Mucosa of rectum (tissue), 2 donors: ENCODE data around the gene XRCC4.

Experiments
- H3K27ac ChIP-seq, 2 donors: one replicate each; pipeline ENCODE4 v1.7.0; 2013; ENCODE audit warnings: inconsistent platforms in 2 of 2, low read depth in 2 of 2, low read length in 2 of 2
- H3K27me3 ChIP-seq, 2 donors: one replicate each; pipeline ENCODE4 v1.7.0; 2013; ENCODE audit warnings: low read length in 2 of 2; ENCODE audit not compliant: control insufficient read depth in 2 of 2, insufficient read depth in 2 of 2
- H3K36me3 ChIP-seq, 2 donors: one replicate each; pipeline ENCODE4 v1.7.0; 2013; ENCODE audit warnings: low read length in 2 of 2; ENCODE audit not compliant: control insufficient read depth in 2 of 2, insufficient read depth in 2 of 2
- H3K4me1 ChIP-seq, 2 donors: one replicate each; pipeline ENCODE4 v1.7.0; 2013; ENCODE audit warnings: low read length in 2 of 2, mild to moderate bottlenecking in 1 of 2; ENCODE audit not compliant: control insufficient read depth in 2 of 2, insufficient read depth in 2 of 2
- H3K4me3 ChIP-seq, 2 donors: one replicate each; pipeline ENCODE4 v1.7.0; 2013; ENCODE audit warnings: low read length in 2 of 2
- H3K9ac ChIP-seq, 2 donors: one replicate each; pipeline ENCODE4 v1.7.0; 2013; ENCODE audit warnings: low read length in 2 of 2, low read depth in 1 of 2, mild to moderate bottlenecking in 1 of 2
- H3K9me3 ChIP-seq, 2 donors: one replicate each; pipeline ENCODE4 v1.7.0; 2013; ENCODE audit warnings: low read length in 2 of 2; ENCODE audit not compliant: control insufficient read depth in 2 of 2
- donor health status: healthy.
- donor health status: Normal muscosa, but diverticular disease.

The XRCC4 gene

GRCh38 chr5:83364312-83365299 lies 287.3 kb downstream of the XRCC4 start:
- Histone ChIP-seq H3K9ac (no peak overlapping the region), H3K4me1 (no peaks in the 10 kb centered on the region), H3K27ac (no peak overlapping the region), H3K9me3 (peaks cover 0 to 2% of the 10 kb centered on the region in 2 donors), H3K27me3 (no peaks in the 10 kb centered on the region), H3K4me3 (no peak overlapping the region), H3K36me3 (no peaks in the 10 kb centered on the region)

GRCh38 chr5:83368319-83368718 lies 291.0 kb downstream of the XRCC4 start:
- Histone ChIP-seq H3K27ac (no peak overlapping the region), H3K27me3 (no peaks in the 10 kb centered on the region), H3K4me3 (no peak overlapping the region), H3K36me3 (no peaks in the 10 kb centered on the region), H3K9ac (no peak overlapping the region), H3K9me3 (no peaks in the 10 kb centered on the region), H3K4me1 (no peaks in the 10 kb centered on the region)

- Histone ChIP-seq H3K27me3 (no peaks in the 10 kb centered on the region), H3K9me3 (no peaks in the 10 kb centered on the region), H3K4me1 (no peaks in the 10 kb centered on the region), H3K9ac (no peak overlapping the region), H3K4me3 (no peak overlapping the region), H3K27ac (no peak overlapping the region), H3K36me3 (no peaks in the 10 kb centered on the region)
Measured at GRCh38 chr5:83368835-83369234, 291.5 kb downstream of the XRCC4 start.

GRCh38 chr5:83370957-83371356 lies 293.6 kb downstream of the XRCC4 start:
- Histone ChIP-seq H3K4me3 (no peak overlapping the region), H3K4me1 (no peaks in the 10 kb centered on the region), H3K27ac (no peak overlapping the region), H3K36me3 (no peaks in the 10 kb centered on the region), H3K27me3 (no peaks in the 10 kb centered on the region), H3K9me3 (no peaks in the 10 kb centered on the region), H3K9ac (no peak overlapping the region)

GRCh38 chr5:83371726-83372125 lies 294.4 kb downstream of the XRCC4 start:
- Histone ChIP-seq H3K27me3 (no peaks in the 10 kb centered on the region), H3K9ac (no peak overlapping the region), H3K9me3 (no peaks in the 10 kb centered on the region), H3K27ac (no peak overlapping the region), H3K4me1 (no peaks in the 10 kb centered on the region), H3K36me3 (no peaks in the 10 kb centered on the region), H3K4me3 (no peak overlapping the region)

GRCh38 chr5:83374547-83374946 lies 297.2 kb downstream of the XRCC4 start:
- Histone ChIP-seq H3K9me3 (no peaks in the 10 kb centered on the region), H3K27me3 (no peaks in the 10 kb centered on the region), H3K27ac (no peak overlapping the region), H3K9ac (no peak overlapping the region), H3K4me1 (no peaks in the 10 kb centered on the region), H3K4me3 (no peak overlapping the region), H3K36me3 (no peaks in the 10 kb centered on the region)

- Histone ChIP-seq H3K9me3 (no peaks in the 10 kb centered on the region), H3K27me3 (no peaks in the 10 kb centered on the region), H3K9ac (no peak overlapping the region), H3K36me3 (no peaks in the 10 kb centered on the region), H3K4me1 (no peaks in the 10 kb centered on the region), H3K4me3 (no peak overlapping the region), H3K27ac (no peak overlapping the region)
Measured at GRCh38 chr5:83375049-83375745, 297.9 kb downstream of the XRCC4 start.

GRCh38 chr5:83376461-83376860 lies 299.1 kb downstream of the XRCC4 start:
- Histone ChIP-seq H3K4me3 (no peak overlapping the region), H3K27ac (no peak overlapping the region), H3K9me3 (no peaks in the 10 kb centered on the region), H3K9ac (no peak overlapping the region), H3K36me3 (no peaks in the 10 kb centered on the region), H3K27me3 (no peaks in the 10 kb centered on the region), H3K4me1 (no peaks in the 10 kb centered on the region)

GRCh38 chr5:83377131-83377865 lies 300.0 kb downstream of the XRCC4 start:
- no peak overlapping the region for H3K27ac ChIP-seq
- H3K4me1 ChIP-seq: no peaks in the 10 kb centered on the region
- no peaks in the 10 kb centered on the region for H3K36me3 ChIP-seq
- no peak overlapping the region for H3K9ac ChIP-seq
- H3K9me3 ChIP-seq: no peaks in the 10 kb centered on the region
- no peaks in the 10 kb centered on the region for H3K27me3 ChIP-seq
- no peak overlapping the region for H3K4me3 ChIP-seq
